NCI-H526 treated with DMSO at 0.1 percent for 48 hours (cell line): ENCODE results near the gene HEATR5A.
"Not testable (repeated sequence)": the region's sequence is repeated elsewhere in the genome, so short reads cannot be mapped to it uniquely, and the experiment has no call there.

Source experiments
- DNase-seq: peaks from one replicate; lab custom pipeline; 2025; lab: John Stamatoyannopoulos, UW

HEATR5A gene

GRCh38 chr14:31388687-31389413, 31.5 kb downstream of the HEATR5A start:
- no peak for DNase-seq

- DNase-seq = no peak
Measured at GRCh38 chr14:31387091-31387490, 33.3 kb downstream of the HEATR5A start.

GRCh38 chr14:31386271-31386670, 34.1 kb downstream of the HEATR5A start:
- DNase-seq = no peak

GRCh38 chr14:31382221-31382620, 38.1 kb downstream of the HEATR5A start:
- no peak for DNase-seq

- no peak for DNase-seq
Measured at GRCh38 chr14:31380106-31380505, 40.2 kb downstream of the HEATR5A start.

GRCh38 chr14:31379125-31379947, 41.0 kb downstream of the HEATR5A start:
- not testable (repeated sequence) for DNase-seq

GRCh38 chr14:31377433-31377832, 42.9 kb downstream of the HEATR5A start:
- no peak for DNase-seq

- no peak for DNase-seq
Measured at GRCh38 chr14:31371646-31372045, 48.7 kb downstream of the HEATR5A start.

- no peak for DNase-seq
Measured at GRCh38 chr14:31363331-31364073, 56.8 kb downstream of the HEATR5A start.

- no peak for DNase-seq
Measured at GRCh38 chr14:31362746-31363145, 57.6 kb downstream of the HEATR5A start.

GRCh38 chr14:31361761-31362160, 58.6 kb downstream of the HEATR5A start:
- not testable (repeated sequence) for DNase-seq

- no peak for DNase-seq
Measured at GRCh38 chr14:31360919-31361662, 59.3 kb downstream of the HEATR5A start.

GRCh38 chr14:31357279-31357678, 63.1 kb downstream of the HEATR5A start:
- no peak for DNase-seq

- no peak for DNase-seq
Measured at GRCh38 chr14:31346097-31346496, 74.3 kb downstream of the HEATR5A start.

GRCh38 chr14:31341280-31341679, 79.1 kb downstream of the HEATR5A start:
- no peak for DNase-seq

GRCh38 chr14:31340297-31341063, 79.9 kb downstream of the HEATR5A start:
- no peak for DNase-seq

GRCh38 chr14:31339743-31340142, 80.6 kb downstream of the HEATR5A start:
- no peak for DNase-seq

GRCh38 chr14:31337331-31337730, 83.0 kb downstream of the HEATR5A start:
- no peak for DNase-seq

- no peak for DNase-seq
Measured at GRCh38 chr14:31336646-31337045, 83.7 kb downstream of the HEATR5A start.

- DNase-seq = not testable (repeated sequence)
Measured at GRCh38 chr14:31331395-31331794, 89.0 kb downstream of the HEATR5A start.
